Tibial nerve (tissue), 4 donors: Measurements from ENCODE around the gene MYO5A.

Experiments used
- EP300 ChIP-seq, 2 donors: sonication (generic); formaldehyde crosslinking; IDR thresholded peaks; one replicate each; pipeline ENCODE4 v1.6.1; 2017; ENCODE audit warnings: antibody characterized with exemption in 2 of 2, mild to moderate bottlenecking in 1 of 2
- POLR2A ChIP-seq, 2 donors: fragments of 450-650 bp; IDR thresholded peaks; one replicate each; pipeline ENCODE4 v1.6.1; 2017; ENCODE audit warnings: antibody characterized with exemption in 2 of 2, mild to moderate bottlenecking in 2 of 2, moderate library complexity in 2 of 2
- TF ChIP-seq, protein P1 (sequence below), 5 experiments: fragments of 200-600 bp in 3 of 5; fragments of 450-650 bp in 2 of 5; sonication (generic) in 3 of 5; IDR thresholded peaks; one replicate each; pipeline ENCODE4 v1.5.1; 2016 to 2019; ENCODE audit warnings: antibody characterized with exemption in 5 of 5, mild to moderate bottlenecking in 3 of 5, moderate library complexity in 2 of 5

DNA sequence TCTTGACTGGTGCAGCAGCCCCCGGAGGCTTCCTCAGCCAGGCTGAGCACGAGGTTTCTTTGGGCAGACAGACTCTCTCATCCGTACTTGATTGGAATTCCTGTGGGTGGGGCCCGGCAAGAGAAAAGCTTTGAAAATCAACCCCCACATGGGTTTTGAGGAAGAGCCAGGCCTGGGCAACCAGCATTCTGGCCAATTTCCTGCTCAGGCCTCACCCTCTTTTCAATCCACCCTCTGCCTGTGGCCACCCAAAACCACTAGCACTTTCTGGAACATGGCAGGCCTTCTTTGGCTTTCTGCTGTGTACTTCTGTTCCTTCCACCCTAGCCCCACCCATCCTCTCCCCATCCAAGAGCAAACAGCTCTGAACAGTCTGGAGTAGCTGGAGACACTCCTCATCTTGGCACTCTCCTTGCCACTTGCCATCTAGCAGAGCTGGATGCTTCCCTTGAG lies 239.0 kb downstream of the MYO5A start:
- TF ChIP-seq, protein P1, sequence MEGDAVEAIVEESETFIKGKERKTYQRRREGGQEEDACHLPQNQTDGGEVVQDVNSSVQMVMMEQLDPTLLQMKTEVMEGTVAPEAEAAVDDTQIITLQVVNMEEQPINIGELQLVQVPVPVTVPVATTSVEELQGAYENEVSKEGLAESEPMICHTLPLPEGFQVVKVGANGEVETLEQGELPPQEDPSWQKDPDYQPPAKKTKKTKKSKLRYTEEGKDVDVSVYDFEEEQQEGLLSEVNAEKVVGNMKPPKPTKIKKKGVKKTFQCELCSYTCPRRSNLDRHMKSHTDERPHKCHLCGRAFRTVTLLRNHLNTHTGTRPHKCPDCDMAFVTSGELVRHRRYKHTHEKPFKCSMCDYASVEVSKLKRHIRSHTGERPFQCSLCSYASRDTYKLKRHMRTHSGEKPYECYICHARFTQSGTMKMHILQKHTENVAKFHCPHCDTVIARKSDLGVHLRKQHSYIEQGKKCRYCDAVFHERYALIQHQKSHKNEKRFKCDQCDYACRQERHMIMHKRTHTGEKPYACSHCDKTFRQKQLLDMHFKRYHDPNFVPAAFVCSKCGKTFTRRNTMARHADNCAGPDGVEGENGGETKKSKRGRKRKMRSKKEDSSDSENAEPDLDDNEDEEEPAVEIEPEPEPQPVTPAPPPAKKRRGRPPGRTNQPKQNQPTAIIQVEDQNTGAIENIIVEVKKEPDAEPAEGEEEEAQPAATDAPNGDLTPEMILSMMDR (IDR thresholded peaks at IDR 0.05): no peak
- no peak for TF ChIP-seq EP300 (IDR thresholded peaks at IDR 0.05)
- TF ChIP-seq POLR2A (IDR thresholded peaks at IDR 0.05): no peak
